Osteocyte (in vitro differentiated cells): ENCODE results near the gene CASP10. TPM values are rescaled to one million over a fixed set of nuclear protein-coding genes. Genes with fewer than 3 reads are reported as not detected.
A peak's percentile ranks its signal among the peaks of the same experiment; 100 is the strongest.

Source experiments
- DNase-seq: peaks from one replicate; pipeline ENCODE4 v3.0.0; 2021; ENCODE audit warnings: mixed read lengths; ENCODE audit not compliant: unreplicated experiment; ENCODE audit errors: extremely low spot score
- H3K27ac Mint-ChIP-seq: one replicate; pipeline ENCODE4 v1.8.0; 2021; ENCODE audit warnings: mild to moderate bottlenecking, mixed read lengths; ENCODE audit not compliant: unreplicated experiment
- H3K27me3 Mint-ChIP-seq: one replicate; pipeline ENCODE4 v1.8.0; 2021; ENCODE audit warnings: mixed read lengths; ENCODE audit not compliant: unreplicated experiment
- H3K36me3 Mint-ChIP-seq: one replicate; pipeline ENCODE4 v1.8.0; 2021; ENCODE audit warnings: mixed read lengths; ENCODE audit not compliant: unreplicated experiment
- H3K4me1 Mint-ChIP-seq: one replicate; pipeline ENCODE4 v1.8.0; 2021; ENCODE audit warnings: mixed read lengths; ENCODE audit not compliant: unreplicated experiment
- H3K4me3 Mint-ChIP-seq: one replicate; pipeline ENCODE4 v1.8.0; 2021; ENCODE audit warnings: mild to moderate bottlenecking, moderate library complexity, mixed read lengths; ENCODE audit not compliant: unreplicated experiment
- H3K9me3 Mint-ChIP-seq: one replicate; pipeline ENCODE4 v1.8.0; 2021; ENCODE audit warnings: mixed read lengths; ENCODE audit not compliant: unreplicated experiment
- total RNA-seq: library from RNA; stranded (reverse); gene quantifications from 2 replicates; pipeline ENCODE4 v1.2.1, GENCODE V29; 2021
- TF ChIP-seq, protein P1 (sequence below): fragments of 200-600 bp; sonication (generic); IDR thresholded peaks from 2 replicates; pipeline ENCODE4 v1.5.0; 2021; ENCODE audit warnings: antibody characterized with exemption, mild to moderate bottlenecking, moderate library complexity

Gene CASP10
- total RNA-seq, 1 donor from 2014 or later: 0.35 TPM

DNA sequence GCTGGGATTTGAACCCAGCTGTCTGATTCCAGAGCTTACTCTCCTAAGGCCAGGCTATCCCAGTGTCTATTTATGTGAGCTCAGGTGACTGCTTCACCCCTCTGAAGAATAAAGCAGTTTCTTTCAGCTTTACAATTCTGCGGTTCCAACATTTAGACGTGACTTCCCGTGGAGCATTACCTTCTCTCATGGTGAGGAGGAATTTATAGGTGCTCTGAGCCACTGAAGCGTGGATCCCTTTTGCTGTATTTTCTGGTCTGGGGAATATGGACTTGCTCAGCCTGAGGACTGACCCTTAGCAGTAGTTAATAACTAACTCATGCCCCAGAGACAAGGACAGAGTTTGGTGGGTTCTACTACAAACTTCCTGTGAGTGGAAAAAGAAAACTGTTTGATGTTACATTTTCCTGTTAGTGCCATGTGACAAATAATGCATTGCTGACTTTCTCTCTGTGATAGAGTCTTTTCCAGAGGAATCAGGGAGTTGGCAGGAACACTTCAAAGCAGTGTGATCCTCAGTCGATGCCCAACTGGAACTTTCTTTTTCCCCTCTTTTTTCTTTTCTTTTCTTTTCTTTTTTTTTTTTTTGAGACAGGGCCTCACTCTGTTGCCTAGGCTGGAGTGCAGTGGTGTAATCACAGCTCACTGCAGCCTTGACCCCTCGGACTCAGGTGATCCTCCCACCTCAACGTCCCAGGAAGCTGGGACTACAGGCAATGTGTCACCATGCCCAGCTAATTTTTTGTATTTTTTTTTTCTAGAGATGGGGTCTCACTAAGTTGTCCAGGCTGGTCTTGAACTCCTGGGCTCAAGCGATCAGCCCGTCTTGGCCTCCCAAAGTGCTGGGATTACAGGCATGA, 21.9 kb downstream of the CASP10 start:
- TF ChIP-seq, protein P1, sequence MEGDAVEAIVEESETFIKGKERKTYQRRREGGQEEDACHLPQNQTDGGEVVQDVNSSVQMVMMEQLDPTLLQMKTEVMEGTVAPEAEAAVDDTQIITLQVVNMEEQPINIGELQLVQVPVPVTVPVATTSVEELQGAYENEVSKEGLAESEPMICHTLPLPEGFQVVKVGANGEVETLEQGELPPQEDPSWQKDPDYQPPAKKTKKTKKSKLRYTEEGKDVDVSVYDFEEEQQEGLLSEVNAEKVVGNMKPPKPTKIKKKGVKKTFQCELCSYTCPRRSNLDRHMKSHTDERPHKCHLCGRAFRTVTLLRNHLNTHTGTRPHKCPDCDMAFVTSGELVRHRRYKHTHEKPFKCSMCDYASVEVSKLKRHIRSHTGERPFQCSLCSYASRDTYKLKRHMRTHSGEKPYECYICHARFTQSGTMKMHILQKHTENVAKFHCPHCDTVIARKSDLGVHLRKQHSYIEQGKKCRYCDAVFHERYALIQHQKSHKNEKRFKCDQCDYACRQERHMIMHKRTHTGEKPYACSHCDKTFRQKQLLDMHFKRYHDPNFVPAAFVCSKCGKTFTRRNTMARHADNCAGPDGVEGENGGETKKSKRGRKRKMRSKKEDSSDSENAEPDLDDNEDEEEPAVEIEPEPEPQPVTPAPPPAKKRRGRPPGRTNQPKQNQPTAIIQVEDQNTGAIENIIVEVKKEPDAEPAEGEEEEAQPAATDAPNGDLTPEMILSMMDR: no peak
- H3K36me3 Mint-ChIP-seq: no peaks in the 10 kb centered on the region
- H3K27ac Mint-ChIP-seq: peak overlapping the region; percentile 38
- no peaks in the 10 kb centered on the region for H3K9me3 Mint-ChIP-seq
- no peak overlapping the region for H3K4me3 Mint-ChIP-seq
- H3K27me3 Mint-ChIP-seq: no peaks in the 10 kb centered on the region
- peaks cover 31% of the 10 kb centered on the region for H3K4me1 Mint-ChIP-seq
- no peak for DNase-seq

DNA sequence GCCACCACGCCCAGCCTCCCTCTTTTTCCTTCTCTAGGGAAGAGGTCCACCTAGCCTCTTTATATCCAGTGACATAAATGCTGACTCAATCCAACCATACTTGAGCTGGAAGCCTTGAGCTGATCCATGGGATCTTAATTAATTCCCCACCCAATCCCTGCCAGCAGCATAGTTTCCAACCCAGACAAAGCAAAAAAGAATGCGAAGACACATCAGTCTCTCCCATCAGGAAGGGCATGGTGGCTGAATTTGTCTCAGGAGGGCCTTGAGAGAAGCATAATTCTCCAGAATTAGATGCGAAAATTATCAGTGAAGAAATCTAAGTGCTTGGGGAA, 22.5 kb downstream of the CASP10 start:
- Mint-ChIP-seq H3K4me1 (peaks cover 31% of the 10 kb centered on the region), H3K36me3 (no peaks in the 10 kb centered on the region), H3K27ac (no peak overlapping the region), H3K9me3 (no peaks in the 10 kb centered on the region), H3K4me3 (no peak overlapping the region), H3K27me3 (no peaks in the 10 kb centered on the region)
- TF ChIP-seq, protein P1: no peak
- DNase-seq: no peak

DNA sequence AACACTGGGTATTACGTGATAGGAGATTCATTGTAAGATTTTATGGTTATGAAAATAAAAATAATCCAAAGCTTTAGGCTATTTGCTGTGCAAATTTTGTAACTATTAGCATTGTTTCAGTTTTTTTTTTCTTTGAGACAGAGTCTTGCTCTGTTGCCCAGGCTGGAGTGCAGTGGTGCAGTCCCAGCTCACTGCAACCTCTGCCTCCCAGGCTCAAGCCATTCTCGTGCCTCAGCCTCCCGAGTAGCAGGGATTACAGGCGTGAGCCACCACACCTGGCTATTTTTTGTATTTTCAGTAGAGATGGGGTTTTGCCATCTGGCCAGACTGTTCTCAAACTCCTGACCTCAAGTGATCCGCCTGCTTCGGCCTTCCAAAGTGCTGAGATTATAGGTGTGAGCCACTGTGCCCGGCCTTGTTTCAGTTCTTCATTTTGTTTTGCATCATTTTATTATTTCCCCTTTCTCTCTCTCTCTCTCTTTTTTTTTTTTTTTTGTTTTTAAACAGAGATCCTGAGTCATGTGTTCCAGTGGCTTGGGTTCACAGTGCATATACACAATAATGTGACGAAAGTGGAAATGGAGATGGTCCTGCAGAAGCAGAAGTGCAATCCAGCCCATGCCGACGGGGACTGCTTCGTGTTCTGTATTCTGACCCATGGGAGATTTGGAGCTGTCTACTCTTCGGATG, 25.8 kb downstream of the CASP10 start:
- no peak for DNase-seq
- no peak overlapping the region for H3K27ac Mint-ChIP-seq
- H3K4me3 Mint-ChIP-seq: no peak overlapping the region
- no peaks in the 10 kb centered on the region for H3K36me3 Mint-ChIP-seq
- no peaks in the 10 kb centered on the region for H3K9me3 Mint-ChIP-seq
- TF ChIP-seq, protein P1: no peak
- peaks cover 20% of the 10 kb centered on the region for H3K4me1 Mint-ChIP-seq
- H3K27me3 Mint-ChIP-seq: peaks cover 3% of the 10 kb centered on the region

DNA sequence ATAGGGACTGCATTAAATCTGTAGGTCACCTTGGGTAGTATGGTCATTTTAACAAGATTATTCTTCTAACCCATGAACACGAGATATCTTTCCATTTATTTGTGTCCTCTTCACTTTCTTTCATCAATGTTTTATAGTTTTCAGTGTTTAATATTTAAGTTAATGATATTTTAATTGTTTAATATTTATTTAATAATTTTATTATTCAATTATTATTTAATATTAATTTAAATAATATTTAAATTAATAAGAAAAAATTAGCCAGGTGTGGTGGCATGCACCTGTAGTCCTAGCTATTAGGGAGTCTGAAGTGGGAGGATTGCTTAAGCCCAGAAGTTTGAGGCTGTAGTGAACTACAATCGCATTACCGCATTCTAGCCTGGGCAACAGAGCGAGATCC, 33.0 kb downstream of the CASP10 start:
- Mint-ChIP-seq H3K36me3 (no peaks in the 10 kb centered on the region), H3K9me3 (no peaks in the 10 kb centered on the region), H3K4me3 (no peak overlapping the region), H3K27ac (no peak overlapping the region), H3K4me1 (no peaks in the 10 kb centered on the region), H3K27me3 (peaks cover 3% of the 10 kb centered on the region)
- TF ChIP-seq, protein P1: no peak
- DNase-seq: no peak

DNA sequence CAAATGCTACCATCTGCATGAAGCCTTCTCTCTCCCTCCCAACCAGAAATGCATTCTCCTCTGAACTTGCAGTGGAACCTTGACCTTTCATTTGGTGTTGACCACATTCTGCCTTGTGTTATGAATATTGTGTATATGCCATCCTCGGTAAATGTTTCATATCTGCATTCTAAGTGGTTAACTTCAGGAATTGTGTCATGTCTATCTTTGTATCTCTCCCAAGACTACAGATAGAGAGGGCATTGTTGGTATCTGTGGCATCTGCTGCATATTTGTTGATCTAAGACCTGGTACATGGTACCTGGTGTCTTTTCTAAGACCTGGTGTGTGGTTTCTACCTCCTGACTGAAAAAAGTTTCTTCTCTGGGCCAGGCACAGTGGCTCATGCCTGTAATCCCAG, 34.0 kb downstream of the CASP10 start:
- H3K4me1 Mint-ChIP-seq: no peaks in the 10 kb centered on the region
- H3K4me3 Mint-ChIP-seq: no peak overlapping the region
- no peaks in the 10 kb centered on the region for H3K9me3 Mint-ChIP-seq
- no peak overlapping the region for H3K27ac Mint-ChIP-seq
- DNase-seq: no peak
- no peaks in the 10 kb centered on the region for H3K27me3 Mint-ChIP-seq
- TF ChIP-seq, protein P1: no peak
- no peaks in the 10 kb centered on the region for H3K36me3 Mint-ChIP-seq
